GM20000 (cell line): ENCODE data around the gene PLEKHA8.

Experiments used
- DNase-seq: peaks from one replicate; pipeline ENCODE4 v3.0.0; 2012; ENCODE audit warnings: low spot score
- TF ChIP-seq, protein P1 (sequence below): IDR thresholded peaks from 2 replicates; pipeline ENCODE4 v1.5.1; 2012; ENCODE audit warnings: mild to moderate bottlenecking, control low read depth; ENCODE audit errors: extremely low read depth, missing control alignments

The PLEKHA8 gene

DNA sequence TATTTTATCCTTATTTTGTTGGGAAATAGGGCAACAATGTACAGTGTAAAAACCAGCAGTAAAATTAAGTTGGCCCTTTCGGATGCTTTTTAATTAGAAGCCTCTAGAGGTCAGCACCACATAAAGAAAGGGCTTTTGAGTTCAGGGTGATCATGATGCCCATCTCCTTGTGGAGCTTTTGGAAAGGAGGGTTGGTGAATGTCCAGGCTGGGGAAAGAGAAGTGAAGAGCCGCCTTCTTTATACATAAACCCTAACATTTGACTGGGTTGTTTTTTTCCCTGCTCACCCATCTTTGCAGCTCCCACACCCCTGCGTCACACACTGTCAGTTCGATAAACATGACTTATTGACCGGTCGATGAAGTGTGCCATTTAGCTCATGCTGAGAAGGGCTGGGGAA lies 136.4 kb downstream of the PLEKHA8 start:
- TF ChIP-seq, protein P1, sequence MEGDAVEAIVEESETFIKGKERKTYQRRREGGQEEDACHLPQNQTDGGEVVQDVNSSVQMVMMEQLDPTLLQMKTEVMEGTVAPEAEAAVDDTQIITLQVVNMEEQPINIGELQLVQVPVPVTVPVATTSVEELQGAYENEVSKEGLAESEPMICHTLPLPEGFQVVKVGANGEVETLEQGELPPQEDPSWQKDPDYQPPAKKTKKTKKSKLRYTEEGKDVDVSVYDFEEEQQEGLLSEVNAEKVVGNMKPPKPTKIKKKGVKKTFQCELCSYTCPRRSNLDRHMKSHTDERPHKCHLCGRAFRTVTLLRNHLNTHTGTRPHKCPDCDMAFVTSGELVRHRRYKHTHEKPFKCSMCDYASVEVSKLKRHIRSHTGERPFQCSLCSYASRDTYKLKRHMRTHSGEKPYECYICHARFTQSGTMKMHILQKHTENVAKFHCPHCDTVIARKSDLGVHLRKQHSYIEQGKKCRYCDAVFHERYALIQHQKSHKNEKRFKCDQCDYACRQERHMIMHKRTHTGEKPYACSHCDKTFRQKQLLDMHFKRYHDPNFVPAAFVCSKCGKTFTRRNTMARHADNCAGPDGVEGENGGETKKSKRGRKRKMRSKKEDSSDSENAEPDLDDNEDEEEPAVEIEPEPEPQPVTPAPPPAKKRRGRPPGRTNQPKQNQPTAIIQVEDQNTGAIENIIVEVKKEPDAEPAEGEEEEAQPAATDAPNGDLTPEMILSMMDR: peak; percentile 39
- DNase-seq: peak; percentile 52

DNA sequence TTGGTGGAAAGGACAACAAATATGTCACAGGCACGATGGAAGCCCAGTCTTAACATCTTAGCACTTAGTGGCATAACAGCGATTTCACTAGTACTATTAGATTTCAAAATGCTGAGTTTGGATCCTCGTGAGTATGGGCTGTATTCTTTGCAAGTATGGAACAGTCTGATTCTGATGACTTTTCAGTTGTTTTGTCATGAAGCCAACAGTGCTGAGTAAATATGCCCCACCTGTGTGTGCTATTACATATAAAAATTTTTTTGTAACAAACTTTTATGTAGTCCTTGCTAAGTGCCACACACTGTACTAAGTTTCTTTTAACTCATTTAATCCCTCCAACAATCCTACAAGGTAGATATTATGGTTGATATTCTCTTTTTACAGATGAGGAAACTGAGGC lies 137.4 kb downstream of the PLEKHA8 start:
- TF ChIP-seq, protein P1: no peak
- no peak for DNase-seq

DNA sequence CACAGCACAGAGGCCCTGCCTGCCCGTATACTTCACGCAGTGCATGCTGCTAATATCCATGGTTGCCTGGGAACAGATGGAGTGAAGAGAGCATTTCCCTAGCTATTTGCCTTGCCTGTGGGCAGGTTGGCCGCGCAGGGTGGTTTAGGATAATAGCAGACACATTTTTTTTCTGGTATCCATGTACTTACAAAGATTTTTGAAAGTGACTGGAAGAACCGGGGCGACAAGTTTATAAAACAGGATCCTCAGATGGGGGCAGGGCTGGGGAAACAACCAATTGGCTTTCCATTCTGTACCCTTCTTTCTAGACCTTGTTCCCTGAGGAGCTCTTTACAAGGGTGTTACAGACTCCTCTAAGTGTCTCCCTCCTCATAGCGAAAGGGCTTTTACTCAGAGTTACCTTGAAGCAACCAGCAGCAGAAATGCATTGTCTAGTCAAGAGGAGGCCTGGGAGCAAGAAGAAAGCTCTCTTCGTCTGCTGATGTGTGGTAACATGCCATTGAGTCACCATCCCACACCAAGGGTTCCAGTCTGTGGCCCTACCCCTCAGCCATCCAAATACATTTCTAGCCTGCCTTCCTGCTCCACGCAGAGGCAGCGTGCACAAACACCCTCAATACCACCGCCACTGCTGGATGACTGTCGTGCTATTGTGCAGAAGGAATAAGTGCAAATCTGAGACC lies 138.1 kb downstream of the PLEKHA8 start:
- no peak for DNase-seq

DNA sequence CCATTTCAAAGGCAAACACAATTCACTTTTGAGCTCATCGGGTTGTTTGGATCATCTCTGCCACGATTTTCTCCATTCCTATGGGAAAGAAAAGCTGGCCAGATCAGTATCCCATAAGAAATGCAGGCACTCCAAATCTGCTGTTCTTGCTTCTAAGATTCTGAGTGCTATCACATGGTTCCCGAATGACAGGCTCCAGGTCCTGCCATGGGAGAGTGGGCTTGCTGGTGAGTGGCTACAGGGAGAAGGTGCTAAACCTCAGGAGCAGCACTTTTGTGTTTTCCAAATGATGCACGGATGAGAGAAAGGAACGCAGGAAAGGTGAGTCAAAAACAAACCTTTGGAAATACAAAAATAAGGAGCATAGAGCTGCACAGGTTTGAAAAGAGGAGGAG lies 138.6 kb downstream of the PLEKHA8 start:
- TF ChIP-seq, protein P1: no peak
- no peak for DNase-seq

More for the DNA sequence above, 138.1 kb downstream of the PLEKHA8 start:
- TF ChIP-seq, protein P1: no peak

DNA sequence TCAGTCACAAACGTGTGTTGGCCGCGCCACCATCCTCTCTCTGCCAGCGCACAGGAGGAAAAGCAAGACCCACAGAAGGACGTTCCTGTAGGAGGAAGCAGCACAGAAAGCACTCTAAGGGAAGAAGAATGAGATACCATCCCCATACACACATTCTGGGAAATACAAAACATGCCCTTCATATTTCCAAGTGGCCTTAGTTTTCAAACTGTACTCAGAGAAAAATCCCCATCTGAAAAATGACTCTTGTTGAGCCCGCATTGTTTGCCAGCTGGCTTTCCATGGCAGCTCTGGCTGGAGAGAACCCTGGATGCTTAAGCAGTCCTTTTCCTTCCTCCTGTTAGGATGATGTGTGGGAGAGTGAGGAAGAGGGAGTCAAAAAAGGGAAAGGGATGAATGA lies 139.7 kb downstream of the PLEKHA8 start:
- DNase-seq: no peak
- TF ChIP-seq, protein P1: no peak

DNA sequence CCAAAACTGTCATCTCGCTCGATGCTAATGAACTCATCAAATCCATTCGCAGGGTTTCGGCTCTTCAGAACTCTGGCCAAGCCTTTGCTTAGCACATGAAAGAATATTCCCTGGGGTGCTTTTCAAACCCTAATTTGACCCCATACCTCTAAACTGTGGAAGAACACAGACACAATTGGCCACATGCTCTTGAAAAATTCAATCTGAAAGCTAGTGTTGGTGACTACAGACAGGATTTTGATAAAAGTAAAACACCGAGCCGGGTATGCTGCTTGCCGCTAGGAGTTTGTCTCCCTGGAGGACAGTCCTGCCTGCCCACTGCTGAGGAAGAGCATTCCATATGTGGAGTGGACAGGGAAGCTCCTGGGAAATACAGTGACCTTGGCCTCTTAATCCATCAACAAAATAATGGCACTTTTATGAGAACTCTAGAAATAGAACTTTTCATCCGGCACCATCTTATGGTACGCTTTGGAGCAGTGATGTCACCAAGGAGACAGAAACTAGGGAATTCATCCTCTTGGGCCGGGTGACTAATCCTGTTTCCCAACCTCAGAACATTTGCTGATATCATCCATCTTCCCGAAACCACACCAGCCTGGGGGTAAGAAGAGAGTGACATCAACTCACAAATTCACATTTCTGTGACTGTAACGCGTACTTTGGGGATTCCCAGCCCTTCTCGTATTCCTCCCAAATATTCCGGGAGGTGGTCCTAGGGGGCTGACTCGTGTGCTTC lies 140.8 kb downstream of the PLEKHA8 start:
- DNase-seq: no peak
- TF ChIP-seq, protein P1: no peak

DNA sequence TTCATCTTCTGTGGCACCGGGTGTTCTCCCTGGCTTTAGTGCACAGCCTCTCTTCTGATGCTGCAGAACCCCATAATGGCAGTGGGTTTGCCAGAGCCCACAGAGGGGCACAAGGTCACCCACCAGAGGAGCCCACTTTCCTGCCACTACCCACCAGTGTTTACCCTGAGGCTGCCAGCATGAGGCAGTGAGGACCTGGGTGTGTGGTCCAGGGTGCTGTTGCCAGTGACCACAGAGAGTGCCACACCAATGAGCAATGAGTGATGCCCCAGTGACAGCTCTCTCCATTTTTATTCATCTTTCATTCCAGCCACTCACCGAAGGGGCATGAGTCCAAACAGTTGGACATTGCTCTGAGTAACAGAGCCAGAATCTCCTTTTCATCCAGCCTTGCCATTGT lies 141.4 kb downstream of the PLEKHA8 start:
- TF ChIP-seq, protein P1: no peak

More for the DNA sequence above, 141.4 kb downstream of the PLEKHA8 start:
- DNase-seq: no peak
